Epithelial cell of proximal tubule (primary cell): ENCODE data around the gene CFAP299. TPM values are rescaled to one million over a fixed set of nuclear protein-coding genes. Genes with fewer than 3 reads are reported as not detected.
A peak's percentile ranks its signal among the peaks of the same experiment; 100 is the strongest.

Experiments
- DNase-seq: peaks from one replicate; pipeline ENCODE4 v3.0.0-alpha.2; 2011; ENCODE audit warnings: low read depth
- H3K4me3 ChIP-seq: 2 replicates; pipeline ENCODE4 v1.5.1; 2011; ENCODE audit warnings: low read depth, mild to moderate bottlenecking, low read length
- total RNA-seq: library from RNA; depleted of rRNA; stranded (reverse); fragments of >200 nt; gene quantifications from 2 replicates; pipeline ENCODE4 v1.2.3, GENCODE V29; 2015
- TF ChIP-seq, protein P1 (sequence below): conservative IDR thresholded peaks from 2 replicates; pipeline ENCODE4 v1.5.1; 2012; ENCODE audit warnings: low read depth, mild to moderate bottlenecking, low read length

The CFAP299 gene
- total RNA-seq, 1 donor from 2014 or later = not detected

DNA sequence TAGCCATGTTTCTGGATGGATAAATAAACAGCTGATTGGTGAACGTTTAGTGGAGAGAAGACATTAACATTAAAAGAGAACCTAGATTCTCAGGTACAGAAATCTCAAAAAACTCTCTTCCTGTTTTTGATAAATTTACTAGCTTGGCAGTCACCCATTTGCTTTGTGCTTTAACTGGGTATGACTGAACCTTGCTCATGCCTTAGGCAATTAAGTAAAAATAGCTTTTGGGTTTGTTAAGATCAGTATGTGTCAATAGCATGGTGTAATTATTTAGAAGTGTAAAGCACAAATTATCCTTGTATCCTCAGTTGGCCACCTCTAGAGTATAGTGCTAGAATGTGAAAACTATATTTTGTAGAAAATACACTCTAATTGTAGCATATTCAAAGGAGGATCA, 200.0 kb downstream of the CFAP299 start:
- no peak overlapping the region for H3K4me3 ChIP-seq
- DNase-seq = no peak
- TF ChIP-seq, protein P1, sequence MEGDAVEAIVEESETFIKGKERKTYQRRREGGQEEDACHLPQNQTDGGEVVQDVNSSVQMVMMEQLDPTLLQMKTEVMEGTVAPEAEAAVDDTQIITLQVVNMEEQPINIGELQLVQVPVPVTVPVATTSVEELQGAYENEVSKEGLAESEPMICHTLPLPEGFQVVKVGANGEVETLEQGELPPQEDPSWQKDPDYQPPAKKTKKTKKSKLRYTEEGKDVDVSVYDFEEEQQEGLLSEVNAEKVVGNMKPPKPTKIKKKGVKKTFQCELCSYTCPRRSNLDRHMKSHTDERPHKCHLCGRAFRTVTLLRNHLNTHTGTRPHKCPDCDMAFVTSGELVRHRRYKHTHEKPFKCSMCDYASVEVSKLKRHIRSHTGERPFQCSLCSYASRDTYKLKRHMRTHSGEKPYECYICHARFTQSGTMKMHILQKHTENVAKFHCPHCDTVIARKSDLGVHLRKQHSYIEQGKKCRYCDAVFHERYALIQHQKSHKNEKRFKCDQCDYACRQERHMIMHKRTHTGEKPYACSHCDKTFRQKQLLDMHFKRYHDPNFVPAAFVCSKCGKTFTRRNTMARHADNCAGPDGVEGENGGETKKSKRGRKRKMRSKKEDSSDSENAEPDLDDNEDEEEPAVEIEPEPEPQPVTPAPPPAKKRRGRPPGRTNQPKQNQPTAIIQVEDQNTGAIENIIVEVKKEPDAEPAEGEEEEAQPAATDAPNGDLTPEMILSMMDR = no peak

DNA sequence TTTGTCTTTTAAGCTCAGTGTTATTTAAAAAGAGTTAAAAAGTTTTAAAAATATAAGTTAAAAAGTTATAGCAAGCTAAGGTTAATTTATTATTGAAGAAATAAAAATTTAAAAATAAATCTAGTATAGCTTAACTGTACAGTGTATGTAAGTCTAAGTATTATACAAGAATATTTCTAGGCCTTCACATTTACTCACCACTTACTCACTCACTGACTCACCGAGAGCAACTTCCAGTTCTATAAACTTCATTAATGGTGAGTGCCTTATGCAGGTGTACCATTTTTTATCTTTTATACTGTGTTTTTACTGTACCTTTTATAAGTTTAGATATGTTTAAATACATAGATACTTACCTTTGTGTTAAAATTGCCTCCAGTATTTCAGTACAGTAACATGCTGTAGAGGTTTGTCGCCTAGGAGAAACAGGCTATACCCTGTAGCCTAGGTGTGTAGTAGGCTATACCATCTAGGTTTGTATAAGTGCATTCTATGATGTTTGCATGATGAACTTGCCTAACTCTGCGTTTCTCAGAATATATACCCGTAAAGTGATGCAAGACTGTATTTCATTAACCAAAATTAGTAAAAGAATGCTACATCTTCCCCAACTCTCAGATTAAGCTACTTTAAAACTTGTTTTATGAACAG, 202.9 kb downstream of the CFAP299 start:
- TF ChIP-seq, protein P1 = no peak
- H3K4me3 ChIP-seq = no peak overlapping the region
- peak; percentile 7 for DNase-seq

DNA sequence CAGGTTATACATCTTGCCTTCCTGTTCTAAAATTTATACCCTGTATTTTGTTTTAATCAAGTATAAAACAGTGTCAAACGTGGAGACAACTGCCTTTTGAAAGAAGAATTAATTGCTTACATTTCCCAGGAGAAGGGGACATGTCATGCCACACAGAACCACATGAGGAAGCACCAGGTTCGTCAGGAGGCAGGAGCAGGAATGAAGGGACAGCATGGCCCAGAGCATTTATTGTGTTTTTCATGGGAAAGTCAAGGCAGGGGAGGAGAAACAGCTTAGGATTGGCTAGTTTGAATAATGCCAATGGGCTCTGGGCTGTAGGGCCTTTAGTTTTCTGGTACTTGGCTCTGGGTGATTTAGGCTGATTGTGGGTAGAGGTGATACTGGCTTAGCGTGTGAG, 203.7 kb downstream of the CFAP299 start:
- no peak for DNase-seq
- TF ChIP-seq, protein P1 = no peak

DNA sequence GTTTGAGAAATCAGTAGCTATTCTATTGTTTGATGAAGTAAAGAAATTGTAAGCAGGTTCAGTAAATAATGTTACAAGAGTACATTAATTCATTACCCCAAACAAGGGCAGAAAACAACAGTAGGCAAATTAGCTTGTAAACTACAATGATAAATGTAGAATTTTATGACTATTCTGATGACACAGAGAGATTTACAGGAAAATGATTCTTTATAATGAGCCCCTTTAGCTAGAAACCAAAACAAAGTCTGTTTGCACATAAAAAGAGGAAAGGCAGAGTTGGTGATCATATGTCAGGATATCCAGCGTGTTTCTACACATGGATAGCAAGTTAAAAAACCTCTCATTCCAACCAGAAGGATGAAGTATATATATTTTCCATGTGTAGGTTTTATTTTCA, 204.8 kb downstream of the CFAP299 start:
- H3K4me3 ChIP-seq = no peak overlapping the region
- TF ChIP-seq, protein P1 = no peak
- no peak for DNase-seq

More for the DNA sequence above, 203.7 kb downstream of the CFAP299 start:
- no peak overlapping the region for H3K4me3 ChIP-seq

DNA sequence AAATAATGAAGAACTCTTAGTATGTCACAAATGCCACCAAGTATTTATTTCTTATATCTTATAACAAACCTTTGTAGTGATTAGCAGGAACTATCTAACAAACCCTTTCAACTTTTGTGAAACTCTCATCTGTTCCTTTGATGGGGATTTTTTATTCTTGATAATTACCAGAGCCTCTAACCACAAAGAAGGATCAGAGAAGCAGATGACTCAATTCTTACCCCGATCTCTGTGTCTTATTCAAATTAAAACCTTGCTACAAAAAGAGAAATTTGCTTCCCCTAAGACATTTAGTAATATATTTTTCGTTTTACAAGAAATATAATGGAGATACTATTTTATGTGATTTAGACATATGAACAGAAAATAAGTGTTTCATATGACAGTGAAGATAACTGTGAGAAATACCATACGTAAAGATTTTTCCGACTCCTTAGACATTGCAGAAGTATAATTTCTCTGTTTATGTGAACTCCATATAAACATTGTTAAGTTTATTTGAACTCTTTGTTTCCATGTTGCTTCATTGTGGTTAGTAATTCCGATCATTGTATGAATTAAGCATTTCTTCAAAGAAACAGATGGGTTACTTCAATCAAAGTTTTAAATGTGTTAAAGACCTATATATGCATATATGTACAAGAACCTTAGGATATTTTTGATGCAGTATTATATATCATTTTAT, 205.4 kb downstream of the CFAP299 start:
- TF ChIP-seq, protein P1 = no peak
- DNase-seq = no peak
- H3K4me3 ChIP-seq = no peak overlapping the region

DNA sequence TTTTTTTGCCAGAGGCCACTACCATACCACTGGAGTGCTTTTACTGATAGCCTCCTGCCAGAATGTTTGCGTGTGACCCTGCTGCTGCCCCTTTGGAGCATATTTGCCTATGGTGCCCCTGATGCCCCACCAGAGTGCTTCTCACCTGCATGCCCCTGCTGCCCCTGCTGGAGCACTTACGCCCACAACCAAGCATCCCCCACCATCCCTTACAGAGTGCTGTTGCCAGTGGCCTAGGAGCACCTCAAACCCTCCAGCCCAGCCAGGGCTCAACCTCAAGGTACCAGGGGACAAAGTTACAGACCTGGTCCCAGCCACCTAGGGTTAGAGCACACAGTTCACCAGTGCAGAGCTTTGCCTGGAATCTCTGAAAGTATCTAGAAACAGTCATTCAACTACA, 207.2 kb downstream of the CFAP299 start:
- no peak overlapping the region for H3K4me3 ChIP-seq
- no peak for DNase-seq
- TF ChIP-seq, protein P1 = no peak

DNA sequence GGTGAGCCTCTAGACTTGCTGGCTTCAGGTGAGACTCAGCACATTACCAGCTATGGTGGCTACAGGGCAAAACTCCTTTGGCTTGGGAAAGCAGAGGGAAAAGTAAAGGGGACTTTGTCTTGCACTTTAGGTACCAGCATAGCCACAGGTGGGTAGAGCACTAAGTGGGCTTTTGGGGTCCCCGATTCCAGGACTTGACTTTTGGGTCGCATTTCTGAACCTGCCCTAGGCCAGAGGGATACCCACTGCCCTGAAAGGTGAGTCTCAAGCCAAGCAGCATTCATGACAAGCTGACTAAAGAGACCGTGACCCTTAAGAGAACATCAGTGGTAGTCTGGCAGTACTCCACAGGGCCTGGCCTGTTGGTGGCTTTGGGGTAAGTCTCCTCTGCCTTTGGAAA, 224.8 kb downstream of the CFAP299 start:
- TF ChIP-seq, protein P1 = no peak
- H3K4me3 ChIP-seq = no peak overlapping the region
- DNase-seq = no peak
